GM19025 (cell line): ENCODE data around the gene TSTD1.
"Not testable (repeated sequence)": the region's sequence is repeated elsewhere in the genome, so short reads cannot be mapped to it uniquely, and the experiment has no call there.

Experiments used
- ATAC-seq: cut with Tn5 transposase; IDR thresholded peaks from one replicate; pipeline ENCODE4 v1.9.1; 2021; ENCODE audit warnings: mild to moderate bottlenecking, low read depth, moderate library complexity; ENCODE audit not compliant: unreplicated experiment

Gene TSTD1

DNA sequence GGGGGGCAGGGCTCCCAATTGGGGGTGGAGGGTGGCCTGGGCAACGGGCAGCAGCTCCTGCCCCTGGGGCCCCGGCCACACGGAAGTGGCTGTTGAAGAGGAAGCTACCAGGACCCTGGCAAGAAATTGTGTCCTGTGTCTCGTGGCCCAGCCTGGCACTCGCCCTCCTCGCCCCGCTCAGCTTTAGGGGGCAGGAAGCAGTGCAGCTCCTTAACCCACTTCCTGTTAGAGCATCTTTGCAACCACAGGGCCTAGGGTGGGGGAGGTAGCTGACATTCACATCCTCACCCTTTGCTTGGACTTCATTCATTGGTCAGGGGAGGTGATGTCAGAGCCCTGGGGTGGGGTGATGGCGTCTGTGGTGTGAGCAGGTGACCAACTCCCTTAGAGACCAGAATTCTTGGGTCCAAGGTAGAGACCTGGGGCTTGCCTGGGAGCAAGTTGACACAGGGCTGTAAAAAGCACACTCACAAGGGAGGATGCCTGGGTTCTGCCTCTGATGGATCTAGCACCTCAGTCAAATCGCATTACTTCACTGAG is 31.0 kb upstream of the TSTD1 start, which contains the start of gene ARHGAP30:
TSS of gene ARHGAP30 (minus strand) at position 161 of the 540 bp plus-strand sequence. CDS start 267 bp downstream, outside the sequence.
- peak; percentile 85 for ATAC-seq

DNA sequence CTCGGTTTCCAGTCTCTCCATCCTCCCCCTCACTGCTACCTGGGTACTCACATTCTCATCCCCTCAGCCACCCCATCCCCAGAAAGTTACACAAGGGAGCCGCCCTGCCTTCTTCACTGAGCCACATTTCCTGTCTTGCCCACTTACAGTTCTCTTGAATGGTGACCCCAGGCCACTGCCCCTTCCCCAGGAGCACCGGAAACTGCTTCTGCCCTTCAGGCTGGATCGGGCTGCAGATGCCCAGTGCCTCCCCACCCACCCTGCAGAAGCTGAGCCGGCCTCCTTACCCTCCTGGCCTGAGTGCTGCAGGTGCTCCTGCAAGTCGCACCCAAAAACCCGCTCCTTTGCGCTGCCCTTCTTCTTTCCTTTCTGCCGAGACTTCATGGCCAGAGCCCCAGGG is 30.5 kb upstream of the TSTD1 start:
- ATAC-seq = no peak

DNA sequence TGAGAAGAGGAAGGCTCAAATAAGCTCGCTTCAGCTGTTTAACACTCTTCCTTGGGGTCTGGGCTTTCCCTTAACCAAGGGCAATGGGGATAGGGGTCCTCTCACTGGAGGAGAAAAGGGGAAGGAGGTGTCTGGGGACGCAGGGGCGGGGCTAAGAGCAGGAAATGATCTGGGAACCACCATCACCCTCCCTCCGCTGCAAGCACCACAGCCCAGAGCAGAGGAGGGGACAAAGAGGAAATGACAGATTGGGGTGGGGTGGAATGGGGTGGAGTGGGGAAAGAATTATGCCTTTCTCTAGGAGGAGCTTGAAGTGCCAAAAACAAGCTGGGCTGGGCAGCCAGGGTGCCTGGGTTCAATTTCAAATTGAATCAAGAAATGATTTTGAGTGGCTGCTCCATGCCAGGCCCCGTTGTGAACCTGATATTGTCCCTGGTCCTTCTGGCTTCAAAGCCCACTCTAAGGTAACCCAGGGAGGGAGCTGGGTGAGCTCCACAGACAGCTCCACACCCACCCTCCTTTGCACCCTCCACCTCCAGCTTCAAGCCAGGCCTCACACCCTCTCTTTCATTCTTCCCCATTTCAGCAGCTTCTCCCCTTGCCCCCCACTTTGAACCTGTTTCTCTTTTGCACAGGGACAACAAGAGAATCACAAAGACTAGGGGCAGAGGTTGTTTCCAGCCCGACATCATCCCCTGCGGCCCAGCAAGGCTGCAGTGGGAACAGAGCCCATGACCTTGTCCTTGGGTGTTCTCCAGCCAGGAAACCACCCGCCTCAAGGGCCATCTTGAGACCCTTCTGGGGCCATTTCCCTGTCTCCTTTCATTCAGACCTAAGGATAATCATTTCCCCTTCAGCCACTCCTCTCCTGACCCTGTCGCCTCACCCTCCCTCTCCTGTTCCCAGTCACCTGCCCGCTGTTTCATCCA is 29.8 kb upstream of the TSTD1 start:
- peak; percentile 53 for ATAC-seq

DNA sequence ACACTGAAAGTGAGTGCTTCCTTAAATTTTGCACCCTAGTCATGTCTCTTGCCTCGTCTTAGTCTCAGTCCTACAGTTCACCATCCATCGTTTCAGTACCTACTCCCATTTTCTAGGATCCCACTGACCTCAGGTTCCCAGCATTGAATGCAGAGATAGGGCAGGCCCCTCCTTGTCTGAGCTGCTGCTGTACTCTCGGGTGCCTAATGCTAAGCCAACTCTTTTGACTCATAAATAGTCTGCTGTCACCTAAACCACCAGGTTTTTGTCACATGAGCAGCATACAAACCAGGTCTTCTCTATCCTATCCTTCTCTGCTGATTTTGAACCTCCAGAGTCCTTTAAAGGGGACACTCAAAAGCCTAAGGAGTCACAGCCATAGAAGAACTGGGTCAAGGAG is 27.9 kb upstream of the TSTD1 start:
- ATAC-seq = no peak

DNA sequence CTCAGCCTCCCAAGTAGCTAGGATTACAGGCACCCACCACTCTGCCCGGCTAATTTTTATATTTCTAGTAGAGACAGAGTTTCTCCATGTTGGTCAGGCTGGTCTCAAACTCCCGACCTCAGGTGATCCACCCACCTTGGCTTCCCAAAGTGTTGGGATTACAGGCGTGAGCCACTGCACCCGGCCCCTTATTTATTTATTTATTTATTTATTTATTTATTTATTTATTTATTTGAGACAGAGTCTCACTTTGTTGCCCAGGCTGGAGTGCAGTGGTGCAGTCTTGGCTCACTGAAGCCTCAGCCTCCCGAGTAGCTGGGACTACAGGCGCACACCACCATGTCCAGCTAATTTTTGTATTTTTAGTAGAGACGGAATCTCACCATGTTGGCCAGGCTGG is 26.9 kb upstream of the TSTD1 start:
- not testable (repeated sequence) for ATAC-seq

DNA sequence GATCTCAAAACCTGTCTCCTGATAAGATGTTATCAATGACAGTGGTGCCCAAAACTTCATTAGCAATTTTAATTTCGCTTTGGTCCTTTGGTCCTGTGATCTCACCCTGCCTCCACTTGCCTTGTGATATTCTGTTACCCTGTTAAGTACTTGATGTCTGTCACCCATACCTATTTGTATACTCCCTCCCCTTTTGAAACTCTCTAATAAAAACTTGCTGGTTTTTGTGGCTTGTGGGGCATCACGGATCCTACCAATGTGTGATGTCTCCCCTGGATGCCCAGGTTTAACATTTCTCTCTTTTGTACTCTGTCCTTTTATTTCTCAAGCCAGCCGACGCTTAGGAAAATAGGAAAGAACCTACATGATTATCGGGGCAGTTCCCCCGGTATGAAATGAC is 25.2 kb upstream of the TSTD1 start:
- ATAC-seq = not testable (repeated sequence)

DNA sequence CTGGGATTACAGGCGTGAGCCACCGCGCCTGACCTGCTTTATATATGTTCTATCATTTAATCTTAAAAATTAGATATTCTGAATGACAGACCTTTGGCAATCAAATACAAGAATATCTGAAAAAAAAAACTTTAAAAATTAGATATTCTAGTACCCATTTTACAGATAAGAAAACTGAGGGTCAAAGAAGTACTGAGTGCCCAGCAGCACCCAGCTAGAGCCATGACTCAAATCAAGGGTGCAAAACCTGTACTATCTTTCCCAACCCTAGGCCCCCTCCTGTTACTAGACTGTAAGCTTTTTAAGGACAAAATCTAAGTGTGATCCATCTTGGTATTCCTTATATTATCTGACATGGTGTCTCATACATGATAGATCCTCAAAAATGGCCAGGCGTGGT is 22.7 kb upstream of the TSTD1 start:
- no peak for ATAC-seq

DNA sequence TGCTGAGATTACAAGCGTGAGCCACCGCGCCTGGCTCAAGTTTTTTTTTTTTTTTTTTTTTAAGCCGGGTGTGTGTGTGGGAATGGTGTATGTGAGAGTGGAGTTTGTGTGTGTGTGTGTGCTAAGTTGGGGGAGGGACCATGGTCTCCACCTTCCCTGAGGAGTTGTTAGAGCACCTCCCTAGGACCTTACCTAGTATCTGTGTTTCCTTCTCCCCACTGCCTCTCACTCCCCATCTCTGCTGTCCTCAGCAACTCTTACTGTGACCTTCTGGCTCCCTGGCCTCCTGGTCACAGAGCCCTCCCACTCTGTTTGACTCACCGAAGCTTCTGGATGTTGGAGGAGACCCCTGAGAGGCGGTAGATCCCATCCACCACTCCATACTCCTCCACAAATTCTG is 20.5 kb upstream of the TSTD1 start:
- ATAC-seq = no peak

DNA sequence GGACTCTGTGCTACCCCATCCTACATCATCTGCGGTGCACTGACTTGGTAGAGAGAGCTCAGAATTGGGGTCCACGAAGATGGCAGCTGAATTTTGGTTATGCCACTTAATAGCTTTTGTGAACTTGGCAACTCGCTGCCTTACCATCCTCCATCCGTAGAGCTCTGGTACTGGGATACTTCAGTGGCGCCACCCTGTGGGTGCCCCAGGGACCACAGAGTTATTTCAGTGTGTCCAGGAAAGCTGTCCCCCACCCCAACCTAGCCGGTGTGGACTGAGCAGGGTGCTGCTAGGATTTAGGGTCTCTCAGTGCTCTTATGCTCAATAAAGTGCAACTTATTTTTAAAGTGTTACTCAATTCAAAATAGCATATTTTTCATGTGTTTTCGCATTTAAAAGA is 16.0 kb upstream of the TSTD1 start:
- ATAC-seq = no peak

DNA sequence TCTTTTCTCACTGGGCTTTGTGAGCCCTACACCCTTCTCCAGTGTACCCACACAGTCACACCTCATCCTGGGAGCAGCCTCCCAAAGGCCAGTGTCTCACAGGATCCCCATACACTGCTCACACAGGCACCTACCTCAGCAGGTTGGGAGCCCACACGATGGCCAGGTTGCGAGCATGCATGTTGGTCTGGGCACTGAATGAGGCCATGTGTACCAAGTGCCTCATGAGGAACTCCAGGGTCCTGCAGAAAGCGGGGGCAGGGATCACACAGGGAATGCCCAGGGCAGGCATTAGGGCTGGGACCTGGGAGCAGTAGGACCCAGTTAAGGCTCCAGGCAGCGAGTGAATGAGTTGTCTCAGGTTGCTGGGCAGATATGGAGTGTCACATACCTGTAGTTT is 15.5 kb upstream of the TSTD1 start:
- no peak for ATAC-seq

DNA sequence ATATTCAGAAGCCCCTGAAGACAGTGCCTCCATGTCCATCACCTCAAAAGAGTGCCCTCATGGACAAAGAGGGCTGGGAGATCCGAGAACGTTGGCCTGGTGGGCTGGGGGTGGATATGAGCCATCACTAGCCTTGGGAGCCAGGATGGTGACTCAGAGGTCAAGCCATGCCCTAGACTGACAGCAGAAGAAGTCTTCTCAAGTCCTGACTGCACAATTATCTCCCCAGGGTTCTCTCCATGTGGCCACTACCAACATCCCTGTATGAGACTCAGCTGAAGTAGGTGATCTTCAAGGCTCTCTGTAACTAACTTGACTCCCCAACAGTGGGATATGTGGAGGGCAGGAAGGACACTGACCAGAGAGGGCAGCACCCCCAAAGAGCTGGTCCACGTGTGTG is 14.1 kb upstream of the TSTD1 start:
- ATAC-seq = no peak

DNA sequence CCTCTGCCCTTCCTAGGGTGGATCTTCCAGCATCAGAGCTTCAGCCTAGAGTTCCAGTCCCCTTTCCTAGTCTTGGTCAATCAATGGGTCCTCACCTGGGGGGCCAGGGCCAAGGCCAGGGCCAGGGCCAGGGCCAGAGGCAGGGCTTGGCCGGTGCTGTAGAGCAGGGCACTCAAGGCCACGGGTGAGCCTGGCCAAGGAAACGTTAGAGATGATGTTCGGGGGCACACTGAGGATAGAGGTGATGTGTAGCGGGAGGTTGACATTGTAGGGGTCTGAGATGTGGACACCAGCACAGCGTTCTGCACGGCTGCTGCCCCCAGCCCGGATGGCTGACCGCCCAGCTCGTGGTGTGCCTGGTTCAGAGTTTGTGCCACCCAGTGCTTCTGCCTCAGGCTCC is 12.5 kb upstream of the TSTD1 start:
- no peak for ATAC-seq

DNA sequence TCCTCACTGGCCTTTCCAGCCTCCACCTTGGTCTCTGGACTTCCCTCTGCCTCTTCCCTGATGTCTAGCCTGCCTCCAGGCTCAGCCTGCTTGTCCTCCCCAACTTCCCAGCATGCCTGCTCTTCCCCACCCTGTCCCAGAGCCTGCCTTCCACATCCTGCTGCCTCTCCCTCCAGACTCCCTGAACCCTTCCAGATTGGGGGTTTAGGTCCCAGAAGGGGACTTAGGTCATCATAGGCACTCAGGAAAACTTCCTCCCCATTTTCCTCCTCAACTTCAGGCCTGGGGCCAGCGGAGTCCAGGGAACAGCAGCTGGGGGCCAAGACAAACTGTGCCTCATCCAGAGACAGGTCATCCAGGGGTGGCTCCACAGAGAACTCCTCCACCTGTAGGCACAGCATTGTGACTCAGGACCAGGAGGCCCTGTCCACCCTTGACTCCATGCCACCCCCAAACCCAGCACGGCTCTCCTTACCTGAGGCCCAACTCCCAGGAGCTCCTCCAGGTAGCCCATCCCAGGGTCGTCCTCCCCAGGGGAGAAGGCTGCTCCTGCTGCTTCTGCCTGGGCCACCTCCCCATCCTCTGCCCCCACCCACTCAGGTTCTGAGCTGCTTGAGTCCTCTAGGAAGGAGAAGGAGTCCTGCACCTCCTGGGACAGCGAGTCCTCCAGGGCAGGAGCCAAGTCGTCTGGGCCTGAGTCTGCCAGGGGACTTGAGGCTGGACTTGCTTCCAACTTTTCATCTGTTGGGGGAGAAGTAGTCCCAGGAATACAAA is 10.4 kb upstream of the TSTD1 start:
- ATAC-seq = no peak

DNA sequence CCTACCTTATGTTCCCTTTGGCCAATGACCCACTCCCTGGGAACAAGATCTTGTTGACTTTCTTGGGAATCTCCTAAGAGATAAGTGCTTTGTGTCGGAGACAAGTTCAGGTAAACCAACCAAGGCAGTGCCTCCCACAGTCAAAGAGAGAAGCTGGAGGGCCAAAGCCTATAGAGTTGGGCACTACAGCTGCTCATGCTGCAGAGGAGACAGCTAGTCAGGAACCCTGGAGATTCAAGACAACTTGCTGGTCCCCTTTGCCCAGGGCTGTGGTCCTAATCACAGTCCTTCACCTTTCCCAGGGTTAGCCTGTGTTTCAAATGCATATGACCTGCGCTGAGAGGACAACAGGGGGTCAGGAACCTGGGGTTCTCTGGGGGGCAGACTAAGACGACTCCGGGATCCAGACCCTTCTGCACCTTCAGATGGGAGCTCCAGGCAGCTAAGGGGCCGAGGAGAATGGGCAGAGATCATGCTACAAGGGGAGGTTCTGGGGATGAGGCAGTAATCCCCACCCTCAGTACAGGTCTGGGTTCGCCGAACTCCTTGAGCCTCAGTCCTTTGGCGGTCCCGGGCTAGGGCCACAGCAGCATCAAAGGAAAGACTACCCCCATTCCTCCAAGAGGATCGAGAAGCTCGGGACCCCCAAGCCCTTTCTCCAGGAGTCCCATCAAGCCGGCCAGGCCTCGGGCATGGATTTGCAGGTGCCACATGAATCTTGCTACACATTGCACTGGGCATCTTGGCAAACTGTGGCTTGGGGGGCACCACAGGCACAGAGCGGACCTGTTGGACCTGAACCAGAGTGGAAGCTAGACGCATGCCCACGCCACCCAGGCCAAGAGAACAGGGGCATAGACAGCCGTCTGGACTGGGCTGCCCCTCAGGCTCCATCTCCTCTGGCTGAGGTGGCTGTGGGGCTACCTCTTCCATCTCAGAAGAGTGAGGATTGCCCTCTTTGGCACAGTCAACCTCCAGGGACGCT is 9.0 kb upstream of the TSTD1 start:
- ATAC-seq = no peak

DNA sequence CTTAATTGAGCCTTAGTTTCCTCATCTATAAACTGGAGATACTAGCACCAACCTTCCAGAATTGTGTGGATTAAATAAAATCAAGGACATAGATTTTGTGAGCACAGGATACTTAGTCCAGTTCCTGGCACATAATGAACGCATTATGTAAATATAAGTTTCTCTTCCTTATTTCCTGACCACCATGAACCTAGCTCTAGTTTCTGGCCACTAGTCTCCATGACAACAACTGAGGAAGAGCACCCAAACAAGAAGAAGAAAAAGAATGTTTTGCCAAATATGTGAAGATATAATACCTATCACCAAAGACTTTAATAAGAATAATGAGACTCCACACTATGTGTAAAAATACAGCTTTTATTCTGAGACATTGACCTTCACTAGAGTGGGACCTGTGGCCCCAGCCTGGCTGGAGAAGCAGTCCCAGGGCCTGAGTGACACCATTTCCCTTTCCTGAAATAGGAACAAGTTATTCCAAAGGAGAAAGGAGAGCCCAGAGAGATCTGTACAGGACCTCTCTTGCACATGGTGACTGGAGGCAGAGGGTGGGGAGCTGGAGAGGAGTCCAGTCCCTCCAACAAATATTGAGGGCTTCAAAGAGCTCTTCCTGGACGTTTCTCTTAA is 8.0 kb upstream of the TSTD1 start:
- no peak for ATAC-seq

DNA sequence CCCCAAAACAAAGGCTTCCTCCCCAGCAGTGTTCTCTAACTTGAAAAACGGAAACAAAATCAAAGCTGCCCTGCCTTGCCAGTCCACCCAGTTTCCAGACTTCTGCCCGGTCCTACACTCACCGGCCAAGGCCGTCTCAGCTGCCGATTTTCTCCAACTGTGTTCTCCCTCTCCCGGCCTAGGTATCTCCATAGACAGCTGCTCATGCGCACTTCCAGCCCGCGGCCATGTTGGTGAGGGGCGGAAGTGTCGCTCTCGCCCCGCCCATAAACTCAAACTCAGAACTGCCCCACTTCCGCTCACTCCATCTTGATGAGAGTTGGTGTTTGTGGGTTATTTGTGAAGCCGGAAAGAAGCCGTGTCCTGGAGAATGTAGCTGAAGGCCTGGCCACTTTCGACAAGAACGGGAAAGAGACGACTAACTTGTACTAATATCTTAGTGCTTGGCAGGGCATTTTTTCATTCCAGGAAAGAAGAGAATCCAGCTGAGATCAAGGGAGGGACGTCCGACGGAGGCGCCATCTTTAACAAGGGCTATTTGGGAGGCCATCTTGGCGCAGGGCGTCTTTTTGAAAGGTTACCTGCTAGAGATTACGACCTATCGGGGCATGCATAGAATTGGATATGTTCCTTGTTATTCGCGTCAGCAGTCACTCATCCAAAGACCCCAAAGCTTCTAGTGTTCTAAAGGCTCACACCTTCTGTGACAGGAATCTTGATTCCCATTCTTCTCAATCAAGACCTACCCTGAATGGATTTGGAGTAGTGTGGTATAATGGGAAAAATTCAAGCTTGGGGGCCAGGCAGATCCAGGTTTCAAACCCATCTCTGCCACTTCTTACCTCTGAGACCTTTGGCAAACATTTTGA is 7.2 kb upstream of the TSTD1 start, which contains the start of gene USF1:
TSS of gene USF1 (minus strand) at position 242 of the 869 bp plus-strand sequence. CDS start 2,702 bp downstream, outside the sequence.
- peak; percentile 63 for ATAC-seq

DNA sequence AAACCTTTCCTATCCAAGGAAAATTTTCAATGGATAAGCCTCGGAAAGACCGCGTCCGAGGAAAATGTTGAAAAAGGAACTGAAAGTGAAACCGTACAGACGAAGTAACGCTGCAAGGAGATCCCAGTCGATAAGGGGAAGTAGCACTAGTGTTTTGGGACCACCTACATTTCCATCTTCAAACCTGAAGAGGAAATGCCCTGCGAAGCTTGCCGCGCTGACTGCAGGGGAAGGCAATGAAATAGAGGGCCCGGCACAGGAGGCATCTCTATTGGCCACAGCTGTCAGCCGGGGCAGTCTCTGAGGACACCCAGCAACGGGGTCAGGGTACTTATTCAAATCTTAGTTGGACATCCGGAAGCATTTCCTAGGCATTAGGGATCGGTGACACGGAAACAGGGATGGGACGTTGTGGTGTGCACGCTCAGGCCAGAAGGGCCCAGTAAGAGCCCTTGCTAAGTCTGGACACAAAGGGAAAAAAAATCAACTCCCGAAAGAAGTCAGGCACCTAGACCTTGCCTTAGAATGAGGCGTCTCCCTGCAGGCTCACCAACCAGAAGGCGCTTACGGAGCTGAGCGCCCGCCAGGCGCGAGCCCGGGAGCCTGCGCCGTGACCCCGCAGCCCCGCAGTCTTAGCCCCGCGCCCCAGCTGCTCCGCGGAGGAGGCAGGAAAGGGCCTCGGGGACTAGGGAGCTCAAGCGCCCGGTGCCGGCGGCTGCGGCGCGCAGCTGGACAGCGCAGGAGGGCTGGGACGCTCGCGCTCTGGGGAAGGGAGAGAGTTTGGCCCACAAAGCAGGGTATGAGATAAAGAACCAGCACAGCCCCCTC is 6.4 kb upstream of the TSTD1 start:
- peak; percentile 43 for ATAC-seq

DNA sequence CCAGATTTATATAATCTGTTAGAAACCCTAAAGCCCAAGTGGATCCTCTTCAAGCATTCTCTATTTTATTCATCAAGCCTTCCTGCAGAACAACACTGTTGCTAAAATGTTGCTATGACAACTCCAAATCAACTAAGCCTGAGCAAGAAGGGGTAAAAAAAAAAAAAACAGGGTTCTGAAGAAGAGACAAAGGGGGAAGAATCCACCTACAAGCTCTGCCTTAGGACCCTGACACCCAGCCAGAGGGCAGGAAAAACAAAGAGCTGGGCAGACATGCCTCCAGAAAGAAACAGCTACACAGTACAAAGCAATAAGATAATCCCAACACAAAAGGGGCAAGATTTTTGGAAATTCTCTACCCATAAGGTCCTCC is 5.8 kb upstream of the TSTD1 start:
- ATAC-seq = no peak
